ENCODE results near the gene SUMO3.
A peak's percentile ranks its signal among the peaks of the same experiment; 100 is the strongest.
"Not testable (repeated sequence)": the region's sequence is repeated elsewhere in the genome, so short reads cannot be mapped to it uniquely, and the experiment has no call there.

Gene SUMO3

DNA sequence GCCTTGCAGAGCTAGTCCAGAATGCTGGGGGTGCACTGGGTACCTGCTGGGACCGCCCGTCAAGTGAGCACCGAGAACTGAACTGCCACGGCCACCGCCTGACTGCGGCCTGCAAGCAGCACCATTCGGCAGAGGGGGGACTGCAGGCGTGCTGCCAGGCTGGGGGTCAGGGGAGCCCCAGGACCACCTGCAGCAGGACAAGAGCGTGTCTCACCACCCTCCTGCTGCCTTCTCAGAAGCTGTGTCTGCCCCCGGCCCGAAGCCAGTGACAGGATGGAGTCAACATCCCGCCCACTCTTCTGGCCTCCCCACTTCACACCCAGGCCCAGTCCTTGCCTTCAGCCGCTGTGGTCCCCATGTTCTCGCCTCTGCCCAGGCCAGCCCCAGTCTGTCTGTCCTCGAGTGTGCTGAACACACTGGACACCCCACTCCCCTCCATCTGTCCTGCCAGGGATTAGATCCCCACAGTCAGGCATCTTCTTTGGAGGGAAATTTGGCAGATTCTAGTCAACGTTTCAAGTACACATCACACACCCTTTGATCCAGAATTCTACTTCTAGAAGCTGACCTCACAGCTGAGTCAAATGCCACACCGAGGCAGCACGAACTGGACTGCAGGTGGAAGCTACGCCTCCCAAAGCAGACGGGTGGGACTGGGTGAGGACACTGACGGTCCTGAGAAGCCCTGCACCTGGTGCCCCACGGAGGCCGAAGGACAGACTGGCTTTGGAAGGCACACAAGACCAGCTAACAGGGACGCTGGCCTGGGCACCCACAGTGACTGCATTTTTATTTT, 29.6 kb upstream of the SUMO3 start:
- DNase-seq (ENCODE audit: extremely low read depth in 1 of 2, low read depth in 1 of 2) = no peak

DNA sequence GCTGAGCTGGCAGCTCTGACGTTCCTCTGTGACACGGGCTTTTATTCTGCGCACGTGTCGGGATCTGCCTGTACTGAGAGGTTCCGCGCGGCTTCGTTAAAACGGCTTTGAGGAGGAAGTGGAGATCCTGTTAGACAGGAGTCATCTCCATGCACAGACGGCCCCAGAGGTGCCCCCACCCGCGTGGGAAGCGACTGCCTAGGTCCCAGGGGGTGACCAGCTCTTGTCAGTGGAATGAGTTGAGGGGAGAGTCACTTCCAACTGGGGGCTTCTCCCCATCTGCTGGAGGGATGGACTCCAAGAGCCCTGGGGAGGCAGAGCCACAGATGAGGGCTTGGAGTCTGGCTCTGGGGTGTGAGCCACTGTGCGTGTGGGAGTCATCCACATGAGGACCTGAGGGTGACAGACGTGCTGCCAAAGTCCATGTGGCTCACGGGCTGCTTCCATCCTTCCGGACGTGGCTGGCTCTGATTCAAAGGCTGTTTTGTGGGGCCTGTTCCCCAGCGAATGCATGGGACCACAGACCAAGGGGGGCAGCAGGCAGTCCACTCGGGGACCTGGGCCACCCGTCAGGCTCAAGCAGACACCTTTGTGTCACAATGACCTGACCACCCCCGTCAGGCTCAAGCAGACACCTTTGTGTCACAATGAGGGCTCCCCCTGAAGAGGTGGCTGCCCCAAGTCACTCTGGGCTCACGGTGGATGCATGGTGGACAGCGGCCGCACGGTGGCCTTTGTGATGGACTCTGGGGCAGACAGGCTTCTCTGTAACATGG, 28.8 kb upstream of the SUMO3 start:
- DNase-seq (ENCODE audit: extremely low read depth in 1 of 2, low read depth in 1 of 2) = no peak

DNA sequence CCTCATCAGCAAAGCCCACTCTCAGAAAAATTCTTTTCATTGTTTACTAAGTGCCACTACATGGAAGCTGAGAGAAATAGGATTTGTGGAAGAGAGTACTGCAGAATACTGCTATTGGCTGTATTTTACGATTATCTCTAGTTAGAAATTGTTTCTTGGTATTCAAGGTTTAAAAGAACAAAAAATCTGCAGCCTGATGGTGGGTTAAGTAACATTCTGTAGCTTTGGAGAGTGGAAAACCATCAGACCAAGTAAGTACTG, 28.3 kb upstream of the SUMO3 start:
- DNase-seq (ENCODE audit: extremely low read depth in 1 of 2, low read depth in 1 of 2) = no peak

DNA sequence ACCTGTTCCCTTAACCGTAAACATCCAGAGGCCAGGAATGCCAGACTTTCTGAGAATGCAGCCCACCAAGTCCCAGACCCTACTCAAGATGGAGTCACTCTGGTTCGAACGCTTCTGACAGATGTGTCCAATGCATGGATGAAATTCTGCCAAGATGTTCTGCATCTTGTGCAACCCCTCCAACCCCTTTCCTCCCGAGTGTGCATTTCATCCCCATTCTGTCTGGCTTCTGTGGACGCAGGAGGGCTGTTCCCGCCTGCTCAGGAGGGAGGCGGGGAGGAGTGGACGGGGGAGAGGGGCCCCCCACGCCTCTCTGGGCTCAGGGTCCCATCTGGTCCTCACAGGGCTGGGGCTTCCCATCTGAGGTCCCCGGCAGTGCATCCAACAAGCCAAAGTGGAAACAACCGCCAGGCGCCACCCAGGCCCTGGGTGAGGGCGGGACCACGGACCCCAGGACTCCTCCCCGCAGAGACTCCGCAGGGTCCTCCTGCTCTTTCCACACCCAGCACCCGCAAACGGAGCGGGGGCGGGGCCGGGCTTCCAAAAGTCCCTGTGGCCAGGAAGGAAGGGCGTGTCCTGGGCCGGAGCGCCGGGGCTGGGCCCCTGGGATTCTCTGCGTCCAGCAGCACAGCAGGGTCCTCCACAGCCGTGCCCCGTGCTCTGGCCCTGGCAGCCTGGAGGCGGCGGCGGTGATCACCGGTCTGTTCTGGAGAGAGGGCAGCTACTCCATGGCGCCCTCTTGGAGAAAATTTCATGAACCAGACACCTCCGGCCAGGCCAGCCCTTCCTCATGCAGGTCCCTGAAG, 27.8 kb upstream of the SUMO3 start:
- peak; percentile 28 to 46 for DNase-seq (ENCODE audit: extremely low read depth in 1 of 2, low read depth in 1 of 2)

DNA sequence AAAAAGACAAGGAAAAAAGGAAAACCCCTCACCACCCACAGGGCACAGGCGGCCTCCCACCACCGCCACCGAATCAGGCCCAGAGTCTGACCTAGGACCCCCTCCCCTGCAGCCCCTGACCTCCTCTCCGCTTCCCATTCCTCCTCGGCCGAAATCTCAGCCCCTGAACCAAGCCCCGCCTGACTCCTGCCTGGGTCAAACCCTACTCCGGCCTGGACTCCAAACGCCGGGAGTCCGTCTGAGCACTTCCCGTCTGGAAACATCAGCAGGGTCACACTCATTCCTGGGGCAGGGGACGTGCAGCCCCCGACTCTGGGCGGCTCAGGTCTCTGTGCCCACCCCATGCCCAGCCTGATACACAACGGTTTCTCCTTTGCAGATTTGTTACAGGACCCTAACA, 26.4 kb upstream of the SUMO3 start:
- DNase-seq (ENCODE audit: extremely low read depth in 1 of 2, low read depth in 1 of 2) = no peak

DNA sequence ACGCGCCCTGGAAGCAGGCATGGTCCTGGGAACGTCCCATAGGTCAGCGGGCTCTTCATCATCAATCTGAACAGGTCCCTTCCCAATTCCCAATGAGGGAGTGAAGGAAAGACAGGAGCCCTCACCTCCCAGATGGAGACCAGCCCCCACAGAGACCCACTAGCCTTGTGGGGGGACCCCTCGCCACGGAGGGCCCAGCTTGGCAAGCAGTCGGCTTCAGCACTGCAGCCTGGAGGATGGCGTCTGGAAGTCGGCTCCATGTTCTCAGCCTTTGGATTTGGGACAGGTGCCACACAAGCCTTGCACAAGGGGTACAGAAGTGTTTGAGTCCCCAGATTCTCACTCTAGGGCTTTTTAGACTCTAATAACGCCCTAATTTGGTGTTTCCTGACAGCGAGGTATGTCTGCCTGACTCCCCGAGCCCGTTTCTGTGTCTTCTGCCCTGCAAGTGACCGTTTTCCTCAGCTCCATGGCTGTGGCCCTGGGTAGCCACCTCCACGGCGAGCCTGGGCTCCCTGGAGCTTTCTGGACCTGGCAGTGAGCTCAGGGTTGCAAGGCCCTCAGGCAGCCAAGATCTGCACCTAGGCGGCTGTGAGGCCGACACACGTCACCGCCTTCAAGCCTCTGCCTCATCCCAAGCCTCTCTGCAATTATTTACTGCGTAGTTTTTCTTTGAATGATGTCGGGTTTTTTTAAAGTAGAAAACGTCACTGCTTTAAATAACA, 25.0 kb upstream of the SUMO3 start:
- no peak for DNase-seq (ENCODE audit: extremely low read depth in 1 of 2, low read depth in 1 of 2)

DNA sequence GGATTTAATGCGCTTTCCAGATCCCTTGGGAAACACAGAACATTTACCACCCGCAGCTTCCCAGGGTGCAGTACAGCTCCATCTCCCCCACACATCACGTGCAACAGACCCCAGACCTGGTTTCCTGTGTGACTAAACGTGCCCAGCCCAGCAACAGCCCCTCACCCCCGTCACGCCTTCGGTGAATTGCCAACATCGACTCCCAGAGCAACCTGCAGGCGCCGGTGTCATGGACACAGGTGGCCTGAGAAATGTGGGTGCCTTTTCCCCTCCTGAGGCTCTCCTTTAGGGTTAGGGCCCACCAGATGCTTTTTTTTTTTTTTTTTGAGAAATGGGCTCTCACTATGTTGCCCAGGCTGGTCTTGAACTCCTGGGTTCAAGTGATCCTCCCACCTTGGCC, 24.2 kb upstream of the SUMO3 start:
- DNase-seq (ENCODE audit: extremely low read depth in 1 of 2, low read depth in 1 of 2) = no peak

DNA sequence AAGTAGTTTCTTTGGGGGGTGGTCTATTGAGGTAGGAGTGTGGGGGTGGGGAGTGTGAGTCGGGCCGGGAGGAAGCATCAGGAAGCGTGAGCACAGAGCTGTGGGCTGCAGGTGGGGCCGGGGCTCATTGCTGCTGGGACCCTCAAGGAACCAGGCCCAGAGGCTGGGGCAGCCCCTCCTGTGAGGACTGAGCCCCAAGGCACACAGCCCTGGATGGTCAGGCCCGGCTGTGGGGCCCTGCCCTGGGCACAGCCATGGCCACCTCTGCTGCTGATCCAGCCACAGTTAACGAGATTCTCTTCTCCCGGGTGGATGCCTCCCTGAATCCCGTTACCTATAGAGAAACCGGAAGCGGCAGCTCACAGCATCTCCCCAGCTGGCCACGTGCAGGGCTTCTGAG, 22.9 kb upstream of the SUMO3 start:
- DNase-seq (ENCODE audit: extremely low read depth in 1 of 2, low read depth in 1 of 2) = no peak

DNA sequence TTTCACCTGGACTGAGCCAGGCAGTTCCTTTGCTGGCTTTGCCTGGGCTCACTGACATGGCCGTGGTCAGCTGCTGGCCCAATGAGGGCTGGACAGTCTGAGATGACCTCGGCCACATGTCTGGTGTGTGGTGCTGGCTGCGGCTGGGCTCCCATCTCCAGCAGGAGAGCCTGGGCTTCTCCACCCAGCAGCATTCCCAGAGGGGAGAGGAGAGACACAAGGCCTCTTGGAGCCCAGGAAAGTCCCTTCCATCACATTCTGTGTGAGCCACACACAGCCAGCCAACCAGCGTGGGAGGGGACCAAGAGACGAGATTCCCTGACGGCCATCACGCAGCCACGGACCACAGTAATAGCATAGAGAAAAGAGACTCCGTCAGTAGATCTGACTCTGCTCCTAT, 21.1 kb upstream of the SUMO3 start:
- DNase-seq (ENCODE audit: extremely low read depth in 1 of 2, low read depth in 1 of 2) = no peak

DNA sequence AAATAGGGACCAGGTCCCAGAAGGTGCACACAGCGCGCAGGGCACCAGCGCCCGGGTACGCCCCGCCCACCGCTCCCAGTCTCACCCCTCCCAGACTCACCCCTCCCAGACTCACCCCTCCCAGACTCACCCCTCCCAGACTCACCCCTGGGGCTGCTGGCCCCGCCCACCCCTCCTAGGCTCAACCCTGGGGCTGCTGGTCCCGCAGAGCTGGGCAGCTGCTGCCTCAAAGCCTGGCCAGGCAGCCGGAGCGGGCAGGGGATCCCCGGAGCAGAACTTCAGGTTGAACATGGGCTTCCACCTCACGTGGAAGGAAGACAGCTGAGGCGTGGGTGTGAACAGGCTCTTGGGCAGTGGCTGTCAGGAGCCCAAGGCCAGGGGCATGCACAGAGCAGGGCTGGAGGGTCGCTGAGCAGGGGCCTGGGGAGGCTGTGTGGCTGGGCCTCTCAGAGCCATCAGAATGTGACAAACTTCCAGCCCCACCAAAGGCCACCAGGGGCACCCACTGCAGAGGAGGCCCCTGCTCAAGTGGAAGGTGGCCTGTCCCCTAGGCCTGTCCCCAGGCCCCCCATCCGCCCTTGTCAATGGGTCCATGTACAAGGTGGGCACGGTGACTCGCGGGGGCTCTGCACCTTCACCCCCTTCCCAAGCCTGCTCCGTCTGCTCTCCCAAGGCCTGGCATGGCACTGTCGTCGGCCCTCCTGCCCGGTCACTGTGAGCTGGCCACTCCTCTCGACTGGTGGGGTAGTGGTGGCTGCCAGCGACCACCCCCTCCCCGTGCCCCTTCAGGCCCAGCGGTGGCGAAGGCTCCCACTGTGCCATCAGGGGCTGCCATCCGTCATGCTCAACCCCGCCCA, 20.4 kb upstream of the SUMO3 start:
- no peak for DNase-seq (ENCODE audit: extremely low read depth in 1 of 2, low read depth in 1 of 2)

DNA sequence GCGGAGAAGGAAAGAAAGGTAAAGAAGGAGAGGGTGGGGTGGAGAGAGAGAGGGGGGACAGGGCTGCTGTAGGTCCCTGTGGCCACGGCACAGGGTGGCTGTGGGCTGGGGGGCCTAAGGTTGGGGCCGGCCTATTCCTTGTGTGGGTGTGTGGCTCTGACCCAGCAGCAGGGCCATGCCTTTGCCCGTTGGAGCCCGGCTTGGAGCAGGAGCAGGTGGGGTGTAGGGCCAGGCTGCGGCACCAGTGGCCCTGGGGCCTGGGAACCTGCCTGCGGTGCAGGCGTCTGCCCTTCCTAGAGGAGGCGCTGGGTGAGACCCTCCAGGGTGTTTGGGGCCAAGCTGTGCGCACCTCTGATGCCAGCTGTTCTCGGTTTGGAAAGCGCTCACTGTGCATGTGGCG, 19.7 kb upstream of the SUMO3 start:
- no peak for DNase-seq (ENCODE audit: extremely low read depth in 1 of 2, low read depth in 1 of 2)

DNA sequence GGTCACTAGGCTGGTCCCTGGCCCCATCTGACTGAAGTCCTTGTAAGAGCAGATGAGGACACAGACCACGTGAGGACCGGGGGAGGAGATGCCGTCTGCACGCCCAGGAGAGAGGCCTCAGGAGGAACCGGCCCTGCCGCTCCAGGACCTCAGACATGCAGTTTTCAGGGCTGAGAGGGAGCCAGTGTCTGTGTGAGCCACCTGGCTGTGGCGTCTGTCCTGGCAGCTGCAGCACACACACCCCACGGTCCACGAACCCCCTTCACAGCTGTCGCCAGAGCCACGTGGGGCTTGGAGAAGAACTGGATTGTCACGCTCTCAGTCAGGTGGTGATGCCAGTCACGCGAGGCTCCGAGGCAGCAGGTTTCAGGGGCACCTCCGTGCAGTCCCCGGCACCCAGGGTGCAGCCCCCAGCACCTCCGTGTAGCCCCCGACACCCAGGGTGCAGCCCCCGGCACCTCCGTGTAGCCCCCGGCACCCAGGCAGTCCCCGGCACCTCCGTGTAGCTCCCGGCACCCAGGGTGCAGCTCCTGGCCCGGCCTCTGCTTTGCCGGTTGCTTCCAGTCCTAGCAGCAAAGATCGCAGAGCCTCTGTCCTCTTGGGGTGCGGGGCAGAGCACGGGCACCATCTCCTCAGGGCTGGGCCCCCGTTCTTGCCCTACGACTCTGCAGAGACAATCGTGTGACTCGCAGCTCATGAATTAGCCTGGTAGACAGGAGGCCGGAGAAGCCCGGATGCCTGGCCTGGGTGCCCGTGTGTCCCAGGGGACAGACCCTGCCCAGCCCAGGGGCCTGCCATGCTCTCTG, 19.0 kb upstream of the SUMO3 start:
- DNase-seq (ENCODE audit: extremely low read depth in 1 of 2, low read depth in 1 of 2) = no peak

DNA sequence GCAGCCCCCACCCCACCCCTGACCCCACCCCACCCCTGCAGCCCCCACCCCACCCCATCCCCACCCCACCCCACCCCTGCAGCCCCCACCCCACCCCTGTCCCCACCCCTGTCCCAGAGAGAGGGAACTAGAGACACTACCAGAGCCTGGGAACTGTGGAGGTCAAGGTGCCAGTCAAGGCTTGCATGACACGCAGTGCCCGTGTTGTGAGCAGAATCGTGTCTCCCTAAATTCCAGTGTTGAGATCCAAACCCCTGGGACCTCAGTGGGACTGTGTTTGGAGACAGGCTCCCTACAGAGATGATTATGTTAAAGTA, 18.4 kb upstream of the SUMO3 start:
- no peak for DNase-seq (ENCODE audit: extremely low read depth in 1 of 2, low read depth in 1 of 2)

DNA sequence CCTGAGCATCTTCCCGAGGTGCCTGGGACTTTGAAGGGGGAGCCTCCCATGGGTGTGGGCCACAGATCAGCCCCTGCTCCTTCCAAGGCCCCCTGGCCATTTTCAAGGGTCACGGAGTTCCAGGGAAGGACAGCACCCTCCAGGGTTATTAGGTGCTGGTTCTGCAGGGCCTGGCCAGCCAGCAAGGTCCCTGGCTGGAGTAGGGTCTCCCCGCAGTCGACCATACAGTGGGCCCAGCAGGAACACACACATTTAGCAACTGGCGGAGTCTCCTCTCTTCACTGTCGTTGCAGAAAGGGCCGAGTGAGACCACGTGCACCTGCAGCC, 17.7 kb upstream of the SUMO3 start:
- no peak for DNase-seq (ENCODE audit: extremely low read depth in 1 of 2, low read depth in 1 of 2)

DNA sequence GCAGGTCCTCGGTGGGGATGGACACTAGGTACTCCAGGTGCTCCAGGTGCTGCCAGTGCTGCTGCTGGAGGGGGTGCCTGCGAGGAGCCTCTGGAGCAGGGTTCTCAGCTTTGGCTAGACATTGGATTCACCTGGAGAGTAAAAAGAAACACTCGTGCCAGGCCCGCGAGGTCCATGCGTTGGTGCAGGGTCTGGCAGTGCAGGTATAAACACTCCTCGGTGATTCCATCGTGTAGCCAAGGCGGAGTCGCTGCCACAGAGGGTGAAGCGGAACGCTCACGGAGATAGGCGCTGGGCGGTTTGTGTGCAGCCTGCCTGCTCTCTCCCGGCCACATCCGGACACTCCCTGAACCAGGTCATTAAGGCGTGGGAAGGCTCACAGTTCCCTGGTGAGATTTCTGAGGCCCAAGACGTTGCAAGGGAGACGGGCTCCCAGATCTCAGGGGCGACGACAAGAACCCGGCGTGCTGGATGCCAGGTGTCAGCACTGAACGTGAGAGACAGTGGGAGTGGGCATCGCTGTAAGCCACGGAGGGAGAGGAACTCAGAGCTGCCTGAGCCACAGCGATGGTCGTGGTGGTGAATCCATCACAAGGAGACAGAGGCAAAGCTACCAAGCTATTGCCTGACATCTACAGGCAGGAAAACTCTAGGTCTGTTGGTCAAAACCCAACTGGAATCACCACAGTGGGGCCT, 17.2 kb upstream of the SUMO3 start:
- DNase-seq (ENCODE audit: extremely low read depth in 1 of 2, low read depth in 1 of 2) = no peak

DNA sequence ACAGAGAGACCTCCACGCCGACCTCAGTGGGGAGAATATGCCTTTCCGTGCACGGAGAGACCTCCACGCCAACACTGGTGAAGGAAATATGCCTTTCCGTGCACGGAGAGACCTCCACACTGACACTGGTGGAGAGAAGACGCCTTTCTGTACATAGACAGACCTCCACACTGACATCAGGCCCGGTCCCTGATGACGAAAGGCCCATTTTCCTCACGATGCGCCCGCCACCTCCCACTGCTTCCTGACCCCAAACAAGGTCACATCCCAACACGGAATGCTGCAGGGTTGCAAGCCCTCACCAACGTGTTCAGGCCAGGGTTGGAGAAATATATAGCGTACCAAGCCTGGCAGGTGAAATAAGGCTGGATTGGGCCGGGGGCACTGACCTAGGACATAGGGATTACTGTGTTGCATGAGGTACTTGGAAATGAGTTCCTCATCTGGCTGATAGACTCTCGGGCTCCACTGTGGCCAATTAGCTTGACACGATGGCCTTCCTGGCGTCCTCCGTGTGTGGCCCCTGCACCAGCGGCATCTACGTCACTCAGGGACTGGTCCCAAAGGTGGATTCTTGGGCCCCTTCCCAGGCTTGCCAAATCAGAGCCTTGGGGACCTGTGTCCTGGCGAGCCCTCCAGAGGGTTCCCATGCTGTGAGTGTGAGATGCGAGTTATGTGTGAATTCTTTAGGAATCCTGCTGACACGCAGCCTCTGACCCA, 16.5 kb upstream of the SUMO3 start:
- DNase-seq (ENCODE audit: extremely low read depth in 1 of 2, low read depth in 1 of 2) = no peak

DNA sequence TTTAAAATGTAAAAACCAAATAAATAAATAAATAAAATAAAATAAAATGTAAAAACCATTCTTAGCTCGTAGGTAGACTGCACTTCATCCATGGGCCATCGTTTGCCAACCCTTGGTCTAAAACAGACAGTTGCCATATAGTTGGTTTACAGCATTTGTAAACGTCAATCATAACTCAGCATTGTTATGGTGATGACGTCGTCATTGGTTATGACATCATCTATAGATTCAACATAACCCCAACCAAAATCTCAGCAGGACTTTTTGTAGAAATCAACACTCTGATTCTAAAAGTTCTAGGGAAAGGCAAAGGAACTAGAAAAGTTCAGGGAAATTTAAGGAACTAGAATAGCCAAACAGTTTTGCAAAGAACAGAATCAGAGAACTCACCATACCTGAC, 15.8 kb upstream of the SUMO3 start:
- DNase-seq (ENCODE audit: extremely low read depth in 1 of 2, low read depth in 1 of 2) = no peak

DNA sequence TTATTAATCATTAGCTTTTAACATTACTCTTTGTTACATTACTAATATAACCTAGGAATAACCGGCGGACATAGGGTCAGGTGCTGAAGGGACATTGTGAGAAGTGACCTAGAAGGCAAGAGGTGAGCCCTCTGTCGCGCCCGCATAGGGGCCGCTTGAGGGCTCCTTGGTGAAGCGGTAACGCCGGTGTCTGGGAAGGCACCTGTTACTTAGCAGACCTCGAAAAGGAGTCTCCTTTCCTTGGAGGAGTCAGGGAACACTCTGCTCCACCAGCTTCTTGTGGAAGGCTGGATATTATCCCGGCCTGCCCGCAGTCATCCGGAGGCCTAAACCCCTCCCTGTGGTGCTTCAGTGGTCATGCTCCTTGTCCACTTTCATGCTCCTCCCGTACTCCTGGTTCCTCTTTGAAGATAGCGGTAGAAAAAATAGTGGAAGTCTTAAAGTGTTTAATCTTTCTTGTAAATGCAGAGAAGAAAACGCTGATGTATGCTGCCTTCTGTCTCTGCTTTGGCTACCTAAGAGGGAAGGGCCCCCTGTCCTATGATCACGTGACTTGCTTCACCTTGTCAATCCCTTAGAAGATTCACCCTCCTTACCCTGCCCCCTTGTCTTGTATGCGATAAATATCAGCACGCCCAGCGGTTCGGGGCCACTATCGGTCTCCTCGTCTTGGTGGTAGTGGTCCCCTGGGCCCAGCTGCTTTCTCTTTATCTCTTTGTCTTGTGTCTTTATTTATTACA, 14.8 kb upstream of the SUMO3 start:
- DNase-seq (ENCODE audit: extremely low read depth in 1 of 2, low read depth in 1 of 2) = not testable (repeated sequence)
